GM19452 (cell line): ENCODE results near the gene CTXN2.

ENCODE experiments used
- ATAC-seq: cut with Tn5 transposase; IDR thresholded peaks from one replicate; pipeline ENCODE4 v1.9.1; 2021; ENCODE audit not compliant: unreplicated experiment

The CTXN2 gene

GRCh38 chr15:48221885-48222284 lies 30.4 kb downstream of the CTXN2 start:
- ATAC-seq, result no peak

GRCh38 chr15:48222627-48223026 lies 31.2 kb downstream of the CTXN2 start:
- ATAC-seq, result no peak

- ATAC-seq, result no peak
Observed at GRCh38 chr15:48225771-48226170, 34.3 kb downstream of the CTXN2 start.

- ATAC-seq, result no peak
Observed at GRCh38 chr15:48230498-48230897, 39.0 kb downstream of the CTXN2 start.

- ATAC-seq, result no peak
Observed at GRCh38 chr15:48233246-48233645, 41.8 kb downstream of the CTXN2 start.

- ATAC-seq, result no peak
Observed at GRCh38 chr15:48239334-48239733, 47.9 kb downstream of the CTXN2 start.

- ATAC-seq, result no peak
Observed at GRCh38 chr15:48242015-48242414, 50.5 kb downstream of the CTXN2 start.

GRCh38 chr15:48242535-48242934 lies 51.1 kb downstream of the CTXN2 start:
- ATAC-seq, result no peak

GRCh38 chr15:48244921-48245320 lies 53.5 kb downstream of the CTXN2 start:
- ATAC-seq, result no peak

- no peak for ATAC-seq
Observed at GRCh38 chr15:48248414-48248813, 56.9 kb downstream of the CTXN2 start.

GRCh38 chr15:48250640-48251076 lies 59.2 kb downstream of the CTXN2 start:
- no peak for ATAC-seq

- ATAC-seq, result no peak
Observed at GRCh38 chr15:48253172-48253571, 61.7 kb downstream of the CTXN2 start.
